HG02642 (cell line): Measurements from ENCODE around the gene PDPK1.
A peak's percentile ranks its signal among the peaks of the same experiment; 100 is the strongest.

ENCODE experiments used
- ATAC-seq: cut with Tn5 transposase; IDR thresholded peaks from one replicate; pipeline ENCODE4 v1.9.1; 2021; ENCODE audit warnings: mild to moderate bottlenecking; ENCODE audit not compliant: unreplicated experiment, poor library complexity

The PDPK1 gene

GRCh38 chr16:2505695-2506094 lies 32.1 kb upstream of the PDPK1 start:
- no peak for ATAC-seq

DNA sequence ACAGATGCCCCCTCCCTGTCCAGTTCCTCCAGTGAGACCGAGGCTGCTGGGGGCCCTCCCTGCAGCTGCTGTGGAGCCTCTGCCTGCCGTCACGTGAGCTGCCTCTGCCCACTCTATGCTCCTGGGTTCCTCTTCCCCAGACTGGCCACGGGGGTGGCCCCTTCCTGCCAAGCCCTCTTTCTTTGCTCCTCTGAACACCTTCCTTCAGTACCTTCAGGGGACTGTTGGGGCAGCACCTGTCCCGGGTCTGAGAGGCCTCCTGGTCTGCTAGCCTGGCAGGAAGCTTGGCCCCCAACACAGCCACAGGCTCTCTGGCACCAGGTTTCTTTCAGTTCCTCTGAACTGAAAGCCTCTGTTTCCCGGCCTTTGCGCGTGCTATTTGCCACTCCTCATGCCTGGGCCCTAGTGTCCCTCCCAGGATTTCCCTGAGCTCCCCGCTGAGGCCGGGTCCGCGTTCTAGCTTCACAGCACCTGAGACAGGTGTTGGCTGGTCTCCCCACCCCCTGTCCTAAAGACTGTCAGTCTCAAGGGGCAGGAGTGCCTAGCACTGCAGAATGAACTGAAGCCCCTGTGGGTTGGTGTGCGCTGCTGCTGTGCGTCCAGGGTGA lies 30.7 kb upstream of the PDPK1 start:
- ATAC-seq = peak; percentile 41

- ATAC-seq = peak; percentile 4
Measured at GRCh38 chr16:2507665-2508064, 30.2 kb upstream of the PDPK1 start.

DNA sequence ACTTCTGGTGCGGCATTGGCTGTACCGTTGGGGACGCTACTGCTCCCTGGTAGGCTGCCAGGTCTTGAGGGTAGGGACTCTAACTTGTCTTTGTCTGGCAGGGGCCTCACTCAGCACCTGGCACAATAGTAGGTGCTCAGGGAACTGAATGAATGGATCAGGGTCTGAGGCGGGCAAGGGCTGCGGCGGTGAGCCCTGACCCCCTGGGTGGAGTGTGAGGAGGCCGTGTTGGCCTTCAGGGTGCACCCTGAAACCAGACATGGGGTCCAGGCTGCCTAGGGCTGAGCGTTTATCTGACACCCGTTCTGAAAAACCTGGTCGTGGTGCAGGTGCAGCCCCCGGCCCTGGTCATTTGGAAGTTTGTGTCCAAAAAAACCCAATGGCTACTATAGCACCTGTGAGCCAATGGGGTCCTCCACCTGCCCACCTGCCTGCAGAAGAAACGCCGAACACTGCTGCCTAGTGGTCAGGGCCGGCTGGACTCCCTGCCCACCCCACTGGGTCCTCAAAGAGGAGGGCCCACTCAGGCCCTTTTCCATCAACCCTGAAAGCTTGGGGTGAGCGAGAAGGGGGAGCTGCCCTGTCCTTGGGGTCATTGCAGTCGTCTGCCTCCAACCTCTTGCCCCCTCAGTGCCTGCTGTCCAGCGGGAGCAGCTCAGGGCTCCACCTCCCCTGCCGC lies 29.0 kb upstream of the PDPK1 start:
- no peak for ATAC-seq

DNA sequence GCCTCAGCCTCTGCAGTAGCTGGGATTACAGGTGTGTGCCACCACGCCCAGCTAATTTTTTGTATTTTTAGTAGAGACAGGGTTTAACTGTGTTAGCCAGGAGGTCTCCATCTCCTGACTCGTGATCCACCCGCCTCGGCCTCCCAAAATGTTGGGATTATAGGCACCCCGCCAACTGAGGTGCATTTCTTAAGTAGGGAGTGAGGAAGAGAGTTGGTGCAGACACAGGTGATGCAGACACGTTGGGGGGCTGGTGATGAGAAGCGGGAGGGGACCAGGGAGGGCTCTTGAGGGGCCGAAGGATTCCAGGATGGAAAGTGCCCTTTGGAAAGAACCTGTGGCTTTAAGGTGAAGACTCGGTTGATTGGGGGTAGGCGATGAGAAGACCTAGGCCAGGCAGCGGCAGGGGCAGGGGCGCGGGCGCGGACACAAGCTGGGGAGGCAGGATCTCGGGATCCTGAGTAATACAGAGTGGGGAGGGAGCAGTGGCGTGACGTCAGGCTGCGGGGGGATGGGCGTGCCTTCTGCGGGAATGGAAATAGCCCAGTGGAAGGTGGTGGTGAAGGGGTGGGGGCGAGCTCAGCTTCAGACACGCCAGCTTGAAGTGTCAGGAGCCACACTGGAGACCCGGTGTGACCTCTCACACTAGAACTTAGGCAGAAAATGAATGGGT lies 26.6 kb upstream of the PDPK1 start:
- ATAC-seq = no peak

DNA sequence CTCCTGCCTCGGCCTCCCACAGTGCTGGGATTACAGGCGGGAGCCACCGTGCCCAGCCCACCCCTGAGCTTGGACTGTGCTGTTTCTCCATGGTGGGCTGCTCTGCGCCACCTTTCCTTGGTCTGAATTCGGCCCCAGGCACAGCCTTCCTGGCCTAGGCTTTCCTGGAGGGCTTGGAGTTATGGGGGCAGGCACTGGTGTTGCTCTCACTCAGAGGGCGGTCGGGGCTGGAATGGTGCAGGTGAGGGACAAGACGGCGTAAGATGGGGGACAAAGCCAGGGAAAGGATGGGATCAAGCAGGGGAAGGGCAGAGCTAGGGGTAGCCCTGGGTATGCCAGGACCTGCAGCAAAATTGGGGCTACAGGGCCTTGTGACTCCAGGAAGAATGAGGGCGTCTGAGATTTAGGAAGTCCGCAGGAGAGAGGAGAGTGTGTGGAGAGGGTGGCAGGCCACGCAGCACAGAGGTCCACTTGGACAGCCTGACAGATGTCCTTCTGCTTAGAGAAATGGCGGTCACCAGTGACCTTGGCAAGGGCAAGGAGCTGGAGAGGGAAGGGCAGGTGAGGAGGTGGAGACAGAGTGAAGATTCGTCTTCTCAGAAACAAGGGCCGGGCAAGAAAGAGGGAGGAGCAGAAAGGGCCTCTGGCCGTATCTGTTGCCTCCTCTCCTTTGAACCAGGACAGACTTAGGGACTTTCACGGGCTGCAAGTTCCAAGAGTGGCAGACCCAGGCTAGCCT lies 25.7 kb upstream of the PDPK1 start:
- no peak for ATAC-seq

DNA sequence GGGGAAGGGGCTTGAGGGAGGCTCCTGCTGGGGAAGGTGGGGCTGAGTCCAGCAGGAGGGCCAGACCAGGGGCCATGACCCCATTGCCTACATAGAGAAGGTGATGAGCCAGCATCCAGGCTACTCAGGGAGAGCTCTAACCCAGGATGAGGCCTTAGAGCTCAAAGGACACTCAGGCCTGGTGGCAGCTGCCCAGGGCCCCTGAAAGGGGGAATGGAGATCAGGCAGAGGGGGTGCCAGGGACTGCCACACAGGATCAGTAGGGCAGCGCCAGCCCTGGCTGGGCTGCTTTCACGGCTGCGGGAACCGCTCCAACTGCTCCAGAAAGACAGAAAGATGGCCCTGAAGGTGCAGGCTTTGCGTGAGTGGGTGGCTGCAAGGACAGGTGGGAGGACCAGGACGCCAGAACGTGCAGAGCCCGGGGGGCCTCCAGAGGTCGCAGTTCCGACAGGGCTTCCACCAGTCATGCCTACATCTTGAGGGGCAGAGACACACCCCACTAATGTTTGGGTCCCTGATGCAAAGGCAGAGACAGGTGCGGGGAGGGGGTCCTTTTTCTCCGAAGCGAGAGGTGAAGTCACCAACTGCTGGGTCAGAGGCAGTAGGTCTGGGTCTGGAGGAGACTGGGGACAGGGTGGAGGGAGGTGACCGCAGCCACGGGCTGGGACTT lies 25.0 kb upstream of the PDPK1 start:
- ATAC-seq = peak; percentile 2

- peak; percentile 69 for ATAC-seq
Measured at GRCh38 chr16:2513405-2514332, 24.2 kb upstream of the PDPK1 start, which contains the start of gene ATP6V0C. ATP6V0C (plus strand) TSS chr16:2513952; CDS start chr16:2514104, 152 bp downstream.

DNA sequence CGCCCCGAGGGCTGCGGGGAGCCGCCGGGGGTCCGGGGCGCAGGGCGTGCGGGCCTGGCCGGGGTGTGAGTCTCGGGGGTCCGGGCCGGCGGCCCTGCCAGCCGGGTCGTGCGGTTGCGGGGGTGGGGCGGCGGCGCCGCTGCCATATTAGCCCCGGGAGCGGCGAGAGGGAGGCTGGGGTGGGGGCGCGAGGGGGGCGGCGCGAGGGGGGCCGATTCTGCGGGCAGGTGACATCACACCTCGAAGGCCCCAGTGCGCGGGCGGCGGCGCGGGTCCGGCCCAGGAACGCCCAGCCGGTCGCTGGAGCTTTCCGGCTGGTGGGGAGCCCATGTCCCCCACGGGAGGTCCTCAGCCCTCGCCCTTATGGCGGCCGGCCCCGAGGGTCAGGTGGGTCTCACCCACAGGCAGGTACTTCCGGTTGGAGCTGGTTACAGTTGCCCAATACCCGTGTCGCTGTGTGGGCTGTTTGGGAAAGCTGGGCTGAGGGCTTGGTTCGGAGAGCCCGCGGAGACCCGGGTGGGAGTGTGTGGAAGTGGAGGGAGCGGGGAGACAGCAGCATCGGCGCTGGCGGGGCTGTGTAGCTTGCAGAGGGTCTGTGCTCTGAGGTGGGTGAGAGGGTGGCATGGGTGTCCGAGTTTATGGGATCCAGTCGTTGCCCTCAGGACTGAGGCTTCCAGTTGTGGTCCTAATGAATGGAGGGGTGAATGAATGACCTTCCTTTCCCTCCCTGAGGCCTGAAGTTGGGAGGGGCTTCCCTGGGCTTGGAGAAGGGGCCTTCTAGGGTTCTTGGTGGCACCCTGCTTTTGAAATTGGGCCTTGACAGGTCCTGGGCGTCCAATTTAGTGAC lies 23.3 kb upstream of the PDPK1 start:
- no peak for ATAC-seq

DNA sequence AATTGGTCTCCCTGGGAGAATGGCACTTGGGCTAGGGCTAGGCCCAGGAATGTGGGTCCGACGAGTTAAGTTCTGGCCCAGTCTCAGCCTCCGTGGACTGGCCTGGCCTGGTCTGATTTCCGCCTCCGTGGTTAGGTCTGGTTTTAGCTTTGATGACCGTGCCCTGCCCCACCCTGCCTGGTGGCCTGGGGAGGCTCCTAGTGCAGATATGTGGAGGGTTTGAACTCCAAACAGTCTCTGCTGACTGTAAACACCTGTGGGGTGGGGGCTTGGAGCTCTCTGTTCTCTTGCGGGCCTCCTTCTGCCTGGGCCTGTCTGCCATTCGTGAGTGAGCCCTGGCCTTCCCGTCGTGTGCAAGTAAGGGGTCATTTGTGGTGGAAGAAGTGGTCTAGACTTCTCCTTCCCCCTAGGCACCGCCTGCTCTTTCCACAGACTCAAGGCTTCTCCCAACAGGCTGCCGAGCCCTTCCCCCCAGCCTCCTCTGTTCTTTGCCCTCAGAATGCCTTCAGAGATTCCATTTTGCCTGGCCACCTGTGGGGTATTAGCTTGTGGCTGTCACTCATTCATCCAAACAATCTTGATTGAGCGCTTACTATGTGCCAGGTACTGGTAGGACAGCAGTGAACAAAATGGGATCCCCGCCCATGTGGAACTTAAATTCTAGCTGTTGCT lies 22.5 kb upstream of the PDPK1 start:
- ATAC-seq = no peak

DNA sequence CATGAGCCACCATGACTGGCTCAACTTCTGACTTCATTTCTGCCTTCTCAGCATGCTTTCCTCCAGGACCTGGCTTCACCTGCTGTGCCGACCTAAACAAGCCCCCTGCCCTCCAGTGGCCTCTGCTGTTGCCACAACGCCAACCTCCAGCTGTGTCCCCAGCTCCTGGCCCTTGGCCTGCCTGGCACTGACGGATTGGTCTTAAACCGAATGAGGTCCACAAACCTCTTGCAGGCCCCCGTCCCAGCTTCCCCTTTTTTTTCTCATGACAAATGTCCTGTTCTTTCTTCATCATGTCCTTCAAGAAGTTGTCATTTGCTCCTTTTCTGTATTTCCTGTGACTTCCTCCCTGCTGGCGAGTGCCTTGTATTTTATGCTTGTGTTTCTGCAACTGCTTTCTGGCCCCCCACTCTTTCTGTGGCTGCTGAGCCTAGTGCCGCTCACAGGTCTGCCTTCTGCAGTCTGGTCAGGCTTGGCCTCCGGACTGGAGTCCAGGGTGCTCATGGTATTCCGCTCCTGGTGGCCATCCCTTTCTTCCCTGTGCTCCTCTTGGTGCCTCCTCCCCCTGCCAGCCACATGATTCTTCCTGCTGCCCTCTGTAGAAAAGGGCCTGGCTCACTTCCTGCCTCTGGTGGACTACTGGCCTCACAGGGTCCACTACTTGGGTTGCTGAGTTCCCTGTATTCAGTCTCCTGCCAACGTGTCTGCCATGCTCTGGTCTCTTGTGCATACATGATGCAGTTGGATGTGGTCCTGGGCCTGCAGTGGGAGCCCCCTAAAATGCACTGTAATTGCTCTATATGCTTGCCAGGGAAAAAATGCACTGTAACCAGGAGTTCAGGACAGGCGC lies 21.2 kb upstream of the PDPK1 start:
- ATAC-seq = no peak

GRCh38 chr16:2517954-2518605 lies 19.7 kb upstream of the PDPK1 start:
- ATAC-seq = no peak

DNA sequence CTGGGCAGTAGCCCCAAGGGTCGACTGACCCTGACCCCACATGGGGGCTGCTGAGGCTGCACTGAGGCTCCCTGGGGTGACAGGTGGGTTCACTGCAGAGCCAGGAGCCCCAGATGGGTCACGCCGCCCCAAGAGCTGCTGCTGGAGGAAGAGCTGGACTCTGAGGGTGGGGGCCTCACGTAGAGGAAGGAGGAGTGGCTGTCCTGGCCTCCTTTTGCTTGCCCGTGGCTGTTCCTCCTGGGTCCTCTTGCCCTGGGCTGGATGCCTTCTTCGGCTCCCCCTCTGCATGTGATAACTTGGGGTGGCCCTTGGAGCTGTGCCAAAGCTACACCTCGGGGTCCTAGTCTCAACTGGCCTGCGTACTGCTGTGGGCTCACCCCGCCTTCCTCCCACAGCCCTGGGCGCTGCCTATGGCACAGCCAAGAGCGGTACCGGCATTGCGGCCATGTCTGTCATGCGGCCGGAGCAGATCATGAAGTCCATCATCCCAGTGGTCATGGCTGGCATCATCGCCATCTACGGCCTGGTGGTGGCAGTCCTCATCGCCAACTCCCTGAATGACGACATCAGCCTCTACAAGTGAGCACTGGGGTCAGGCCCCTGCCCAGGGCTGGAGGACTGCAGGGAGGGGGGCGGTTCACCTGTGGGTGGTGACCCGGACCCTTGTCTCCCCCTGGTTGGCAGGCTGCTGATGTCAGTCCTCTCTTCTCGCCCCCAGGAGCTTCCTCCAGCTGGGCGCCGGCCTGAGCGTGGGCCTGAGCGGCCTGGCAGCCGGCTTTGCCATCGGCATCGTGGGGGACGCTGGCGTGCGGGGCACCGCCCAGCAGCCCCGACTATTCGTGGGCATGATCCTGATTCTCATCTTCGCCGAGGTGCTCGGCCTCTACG lies 18.8 kb upstream of the PDPK1 start:
- ATAC-seq = no peak

GRCh38 chr16:2519711-2520080 lies 18.1 kb upstream of the PDPK1 start:
- no peak for ATAC-seq

GRCh38 chr16:2520097-2520783 lies 17.6 kb upstream of the PDPK1 start, which contains the start of gene AMDHD2:
AMDHD2 (plus strand) TSS chr16:2520371; CDS start chr16:2520459, 88 bp downstream.
- peak; percentile 59 for ATAC-seq
